LNCAP (cell line): ENCODE results near the gene PRRX1.

Experiments used
- TF ChIP-seq, protein P1 (sequence below): fragments of 450-650 bp; IDR thresholded peaks from 2 replicates; pipeline ENCODE4 v1.5.1; 2017; ENCODE audit warnings: mild to moderate bottlenecking

The PRRX1 gene

DNA sequence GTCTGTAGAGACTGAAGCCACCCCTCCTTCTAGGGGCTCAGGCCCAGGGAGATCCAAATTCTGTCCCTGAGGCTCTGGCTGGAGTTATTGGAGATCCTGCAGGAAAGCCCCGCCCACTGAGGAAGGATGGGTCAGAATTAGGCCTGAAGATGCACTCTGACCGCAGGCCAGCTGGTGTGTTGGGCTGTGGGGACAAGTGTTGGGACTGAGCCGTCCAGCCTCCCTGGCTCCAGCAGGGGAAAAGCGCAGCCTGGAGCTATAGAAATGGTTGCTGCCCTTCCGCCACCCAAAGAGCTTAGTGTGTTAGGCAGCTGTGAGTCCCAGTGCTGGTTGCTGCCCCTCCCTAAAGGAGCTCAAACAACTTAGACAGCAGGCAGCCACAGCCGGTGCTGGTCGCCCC, 33.0 kb upstream of the PRRX1 start:
- TF ChIP-seq, protein P1, sequence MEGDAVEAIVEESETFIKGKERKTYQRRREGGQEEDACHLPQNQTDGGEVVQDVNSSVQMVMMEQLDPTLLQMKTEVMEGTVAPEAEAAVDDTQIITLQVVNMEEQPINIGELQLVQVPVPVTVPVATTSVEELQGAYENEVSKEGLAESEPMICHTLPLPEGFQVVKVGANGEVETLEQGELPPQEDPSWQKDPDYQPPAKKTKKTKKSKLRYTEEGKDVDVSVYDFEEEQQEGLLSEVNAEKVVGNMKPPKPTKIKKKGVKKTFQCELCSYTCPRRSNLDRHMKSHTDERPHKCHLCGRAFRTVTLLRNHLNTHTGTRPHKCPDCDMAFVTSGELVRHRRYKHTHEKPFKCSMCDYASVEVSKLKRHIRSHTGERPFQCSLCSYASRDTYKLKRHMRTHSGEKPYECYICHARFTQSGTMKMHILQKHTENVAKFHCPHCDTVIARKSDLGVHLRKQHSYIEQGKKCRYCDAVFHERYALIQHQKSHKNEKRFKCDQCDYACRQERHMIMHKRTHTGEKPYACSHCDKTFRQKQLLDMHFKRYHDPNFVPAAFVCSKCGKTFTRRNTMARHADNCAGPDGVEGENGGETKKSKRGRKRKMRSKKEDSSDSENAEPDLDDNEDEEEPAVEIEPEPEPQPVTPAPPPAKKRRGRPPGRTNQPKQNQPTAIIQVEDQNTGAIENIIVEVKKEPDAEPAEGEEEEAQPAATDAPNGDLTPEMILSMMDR, result no peak

DNA sequence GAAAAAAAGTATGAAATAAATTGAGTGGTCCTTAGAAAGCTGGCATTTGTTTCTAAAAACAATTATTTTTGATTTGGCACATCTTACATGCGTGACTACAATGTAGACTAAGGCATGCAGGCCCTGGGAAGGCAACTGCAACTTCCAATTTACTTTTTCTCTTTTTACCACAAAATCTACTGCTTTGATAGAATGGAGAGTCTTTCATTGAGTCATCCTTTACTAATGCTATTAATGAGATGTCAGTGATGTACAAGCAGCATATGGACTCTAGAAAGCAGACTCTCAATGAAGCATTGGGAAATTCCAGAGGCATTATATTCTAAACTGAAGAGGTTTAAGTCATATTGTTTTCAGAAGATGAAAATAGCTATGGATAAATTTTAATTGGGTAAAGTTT, 29.6 kb upstream of the PRRX1 start:
- TF ChIP-seq, protein P1, result no peak

DNA sequence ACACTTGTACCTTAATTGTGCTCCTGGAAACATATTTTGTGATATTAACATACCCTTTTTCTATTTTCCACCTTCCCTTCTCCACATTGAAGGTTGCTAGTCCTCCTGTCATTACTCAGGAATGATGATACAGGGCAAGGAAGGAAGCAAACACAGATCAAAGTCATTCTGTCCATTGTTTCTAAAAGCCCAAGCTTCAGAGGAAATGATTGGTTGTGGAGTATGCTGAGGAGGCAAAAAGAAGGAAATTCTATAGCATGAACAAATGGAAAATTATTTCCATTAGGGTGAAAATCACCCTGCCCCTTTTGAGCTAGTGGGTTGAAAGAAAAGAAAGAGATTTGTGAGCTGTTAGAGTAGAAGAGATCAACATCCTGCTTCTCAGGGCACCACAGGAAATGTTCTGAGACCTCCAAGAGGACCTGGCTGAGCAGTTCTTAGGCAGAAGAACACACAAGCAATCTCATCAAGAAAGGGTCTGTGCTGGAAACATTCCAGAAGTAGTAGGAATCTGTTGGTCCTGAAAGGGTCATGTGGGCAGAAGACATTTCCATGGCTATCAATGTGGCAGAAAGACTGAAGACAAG, 29.0 kb upstream of the PRRX1 start:
- TF ChIP-seq, protein P1, result no peak

DNA sequence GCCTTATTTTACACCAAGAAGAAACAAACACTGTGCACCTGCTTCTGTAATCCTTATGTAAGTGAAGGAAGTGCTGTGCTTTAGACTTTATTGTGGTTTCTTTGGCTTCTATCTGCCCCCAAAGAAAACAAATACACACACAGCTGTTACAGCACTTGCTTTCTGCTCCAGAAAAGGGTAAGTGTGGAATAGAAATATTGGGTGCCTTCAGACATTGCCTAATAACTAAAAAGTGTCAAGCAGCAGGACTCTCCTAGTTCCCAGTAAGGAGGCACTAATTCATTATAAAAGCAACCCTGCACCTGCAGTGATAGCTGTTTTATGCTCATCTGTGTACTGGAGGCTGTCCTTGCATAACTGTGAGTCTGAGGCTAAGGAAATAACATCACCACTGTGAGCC, 23.4 kb upstream of the PRRX1 start:
- TF ChIP-seq, protein P1, result no peak

DNA sequence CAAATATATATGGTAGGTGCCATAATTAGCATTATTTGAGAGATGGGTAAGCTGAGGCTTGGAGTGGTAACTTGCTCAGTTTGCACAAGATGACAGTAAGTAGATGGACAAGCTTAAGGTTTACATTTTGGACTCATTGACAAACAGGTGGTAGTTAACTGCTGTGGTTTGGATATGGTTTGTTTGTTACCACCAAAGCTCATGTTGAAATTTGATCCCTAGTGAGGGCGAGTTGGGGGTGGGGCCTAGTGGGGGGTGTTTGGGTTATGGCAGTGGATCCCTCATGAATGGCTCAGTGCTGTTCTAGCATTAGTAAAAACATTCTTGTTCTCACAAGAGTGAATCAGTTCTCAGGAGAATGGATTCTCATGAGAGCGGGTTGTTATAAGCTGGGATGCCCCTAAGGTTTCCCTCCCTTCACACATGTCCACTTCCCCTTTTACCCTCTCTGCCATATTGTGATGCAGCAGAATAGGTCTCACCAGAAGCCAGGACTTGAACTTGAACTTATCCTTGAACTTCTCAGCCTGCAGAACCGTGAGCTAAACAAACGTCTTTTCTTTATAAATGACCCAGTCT, 6.6 kb upstream of the PRRX1 start:
- TF ChIP-seq, protein P1, result no peak

DNA sequence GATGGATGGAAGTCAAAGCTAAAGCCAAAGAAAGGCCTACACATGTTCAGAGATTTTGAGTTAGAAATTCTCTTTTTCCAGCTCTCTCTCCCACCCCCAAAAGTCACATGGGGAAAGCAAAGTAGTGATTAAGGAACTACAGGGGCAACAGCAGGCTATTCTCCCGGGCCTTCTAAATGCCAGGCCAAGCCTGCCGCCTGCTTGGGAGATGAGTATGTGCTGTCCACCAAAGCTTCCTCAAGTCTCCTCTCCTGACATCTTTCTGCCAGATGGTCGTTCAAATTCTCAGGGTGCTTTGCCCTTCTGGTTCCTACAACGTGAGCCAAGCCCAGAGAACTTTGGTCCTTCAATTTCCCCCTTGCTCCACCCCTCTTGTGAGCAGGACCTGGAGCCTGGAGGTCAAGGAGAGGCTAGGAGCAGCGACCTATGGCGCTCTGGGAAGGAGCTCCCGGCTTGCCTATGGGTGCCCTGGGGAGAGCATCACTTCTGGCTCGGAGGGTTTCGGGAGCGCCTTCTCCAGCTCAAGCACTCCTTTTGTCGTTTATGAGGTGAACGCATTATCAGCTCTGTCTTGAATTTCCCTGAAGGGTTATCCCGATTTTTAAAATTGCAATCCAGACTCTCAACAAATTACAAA, 4.4 kb upstream of the PRRX1 start:
- TF ChIP-seq, protein P1, result no peak

DNA sequence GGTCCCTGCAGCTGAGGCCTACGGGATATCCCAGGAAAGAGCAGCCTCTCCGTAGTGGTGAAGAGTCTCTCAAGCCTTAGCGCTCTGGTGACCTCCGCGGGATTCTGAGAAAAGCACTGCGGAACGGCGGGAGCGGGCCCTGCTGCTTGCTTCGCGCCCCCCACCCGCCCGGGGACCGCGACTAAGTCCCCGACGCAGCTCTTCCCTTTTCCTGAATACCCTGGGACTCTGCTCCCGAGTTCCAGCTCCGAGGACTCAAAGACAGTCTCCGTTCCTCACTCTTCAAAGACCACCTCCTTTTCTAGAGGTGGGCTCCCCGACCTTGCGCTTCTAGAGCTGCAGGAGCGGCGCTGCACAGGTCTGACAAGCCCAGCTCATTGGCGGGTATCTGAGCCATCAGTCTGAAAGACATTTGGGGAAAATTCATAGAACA, 3.6 kb upstream of the PRRX1 start:
- TF ChIP-seq, protein P1, result no peak
